ENCODE results near the gene TPPP3.

The TPPP3 gene

GRCh38 chr16:67350324-67350723 is 43.0 kb downstream of the TPPP3 start:
- no peak for DNase-seq (ENCODE audit: low read depth in 2 of 2, low spot score in 1 of 2)

DNA sequence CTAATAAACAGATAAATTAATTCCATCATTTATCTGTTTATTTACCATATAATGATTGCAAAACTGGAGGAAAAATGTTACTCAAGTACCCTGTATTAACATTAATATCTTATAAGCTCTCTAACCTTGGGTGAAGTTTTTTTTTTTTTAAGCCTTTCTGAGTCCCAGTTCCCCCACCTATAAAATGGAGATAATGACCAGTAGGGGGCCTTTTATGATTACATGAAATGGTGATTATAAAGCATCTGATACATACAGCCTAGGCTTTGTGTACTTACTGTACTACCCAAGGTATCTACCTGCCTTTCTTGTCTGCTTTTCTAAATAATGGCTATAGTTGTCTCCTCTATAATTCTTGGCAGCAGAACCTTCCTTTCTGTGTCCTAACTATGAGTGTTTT is 44.1 kb downstream of the TPPP3 start:
- DNase-seq (ENCODE audit: low read depth in 2 of 2, low spot score in 1 of 2), result no peak

DNA sequence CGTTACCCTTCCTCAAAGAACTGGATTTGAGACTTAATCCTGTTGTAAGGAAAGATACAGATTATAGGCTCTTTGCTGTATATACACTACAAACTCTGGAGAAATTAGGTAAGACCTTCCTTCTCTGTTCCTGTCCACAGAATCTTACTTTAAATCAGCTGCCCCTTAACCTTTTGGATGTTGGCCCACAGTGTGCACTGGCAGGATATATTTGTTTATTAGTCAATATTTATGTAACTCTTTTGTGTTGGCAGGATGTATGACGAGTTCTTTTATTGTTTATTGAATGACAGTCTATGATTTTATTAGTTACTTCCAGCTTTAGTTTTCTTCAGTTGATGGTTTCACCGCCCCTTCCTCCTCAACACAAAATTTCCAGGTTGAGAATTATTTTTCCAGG is 47.0 kb downstream of the TPPP3 start:
- DNase-seq (ENCODE audit: low read depth in 2 of 2, low spot score in 1 of 2), result no peak

GRCh38 chr16:67345401-67345800 is 47.9 kb downstream of the TPPP3 start:
- no peak for DNase-seq (ENCODE audit: low read depth in 2 of 2, low spot score in 1 of 2)

GRCh38 chr16:67342616-67343015 is 50.7 kb downstream of the TPPP3 start:
- DNase-seq (ENCODE audit: low read depth in 2 of 2, low spot score in 1 of 2), result no peak

DNA sequence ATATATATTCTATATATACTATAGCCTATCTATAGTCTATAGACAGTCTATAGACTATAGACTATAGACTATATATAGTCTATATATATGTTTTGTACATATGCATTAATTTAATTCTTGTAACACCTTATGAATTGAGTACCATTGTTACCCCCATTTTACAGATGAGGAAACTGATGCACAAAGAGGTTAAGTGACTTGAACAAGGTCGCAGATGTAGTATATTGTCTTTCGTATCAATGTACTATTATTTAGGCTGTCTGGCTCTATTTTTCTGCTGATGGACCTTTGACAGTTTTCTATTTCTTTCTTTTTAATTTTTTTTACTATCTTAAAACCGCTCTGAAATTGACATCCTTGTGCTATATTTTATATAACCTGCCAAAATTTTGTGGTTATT is 52.0 kb downstream of the TPPP3 start:
- no peak for DNase-seq (ENCODE audit: low read depth in 2 of 2, low spot score in 1 of 2)

All from stimulated activated CD8-positive, alpha-beta memory T cell treated with anti-CD3 and anti-CD28 coated beads, Interleukin-4, amount 100 ng/mL, for 4 hours (primary cell).